Lung microvascular endothelial cell (primary cell): ENCODE data around the gene LDLRAD4. TPM values are rescaled to one million over a fixed set of nuclear protein-coding genes. Genes with fewer than 3 reads are reported as not detected.
A peak's percentile ranks its signal among the peaks of the same experiment; 100 is the strongest.

Experiments
- DNase-seq, 2 donors: peaks; one replicate each; pipeline versions ENCODE4 v3.0.0 to v3.0.0-alpha.2; 2010; ENCODE audit warnings: low read depth in 2 of 2
- total RNA-seq: library from RNA; depleted of rRNA; stranded (reverse); fragments of >200 nt; gene quantifications from 2 replicates; pipeline ENCODE4 v1.2.1, GENCODE V29; 2014

LDLRAD4 gene
- total RNA-seq, 1 donor from 2014 or later, result 22.2 TPM

DNA sequence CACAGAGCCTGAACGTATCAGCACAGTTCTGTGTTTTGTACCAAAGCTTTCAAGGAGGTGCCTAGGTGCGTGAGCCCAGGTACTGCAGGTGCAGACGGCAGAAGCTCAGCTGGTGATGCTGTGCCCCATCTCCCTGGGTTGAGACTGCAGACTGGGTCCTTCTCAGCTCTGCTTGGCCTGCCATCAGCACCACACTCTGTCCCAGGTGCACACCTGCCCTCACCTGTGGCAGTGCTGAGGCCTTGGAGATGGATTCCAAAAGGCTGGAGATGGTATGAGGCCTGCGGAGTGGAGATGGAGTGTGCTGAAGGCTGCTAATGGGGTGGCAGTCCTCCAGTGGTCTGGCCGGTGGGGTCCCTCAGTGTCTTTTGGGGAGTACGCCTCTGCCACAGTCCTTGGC, 9.3 kb downstream of the LDLRAD4 start:
- no peak for DNase-seq

DNA sequence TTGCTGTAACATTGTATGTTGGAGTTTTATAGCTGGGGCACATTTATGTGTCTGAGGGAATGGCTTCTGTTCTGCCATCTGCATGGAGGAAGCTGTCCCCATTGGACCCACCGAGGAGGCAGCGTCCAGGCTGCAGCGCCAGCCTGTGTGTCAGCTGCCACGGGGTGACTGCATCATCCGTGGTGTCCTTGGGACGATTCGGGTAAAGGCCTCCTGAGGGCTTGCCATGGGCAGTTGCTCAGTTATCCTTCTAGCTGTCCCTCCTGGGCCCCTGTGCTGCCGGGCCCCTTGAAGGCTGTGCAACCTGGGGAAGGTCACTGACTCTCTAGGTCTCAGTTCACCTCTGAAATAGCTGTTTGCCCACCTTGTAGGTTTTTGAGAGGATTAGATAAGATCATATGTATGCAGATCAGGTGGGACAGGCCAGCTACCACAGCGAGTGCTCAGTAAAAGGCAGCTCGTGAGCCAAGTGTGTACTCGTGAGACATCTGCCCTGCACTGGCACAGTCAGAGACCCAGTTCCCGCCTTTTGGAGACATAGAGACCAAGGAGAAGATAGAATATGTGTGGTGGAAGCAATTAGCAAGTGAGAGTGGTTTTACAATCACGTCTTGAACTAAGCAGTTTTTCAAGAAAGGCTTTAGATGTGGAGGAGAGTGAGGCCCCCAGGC, 10.6 kb downstream of the LDLRAD4 start:
- DNase-seq, result no peak

DNA sequence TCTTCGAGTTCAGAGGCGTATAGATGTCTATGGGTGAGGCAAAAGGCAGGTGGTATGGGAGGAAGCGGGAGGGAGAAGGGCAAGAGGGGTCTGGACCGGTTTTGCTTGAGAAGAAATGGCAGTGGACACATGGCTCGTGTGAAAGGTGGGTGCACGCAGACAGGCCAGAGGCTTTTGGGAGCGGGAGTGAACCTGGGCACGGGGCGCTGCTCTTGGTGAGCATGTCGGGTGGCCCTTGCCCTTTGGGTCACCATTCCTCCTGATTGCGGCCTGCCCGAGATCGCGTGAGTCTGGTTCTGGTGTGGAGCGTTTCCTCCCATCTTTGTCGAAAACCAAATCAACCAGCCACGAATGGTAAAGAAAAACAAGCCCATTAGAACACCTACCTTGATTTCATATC, 12.6 kb downstream of the LDLRAD4 start:
- DNase-seq, result no peak

DNA sequence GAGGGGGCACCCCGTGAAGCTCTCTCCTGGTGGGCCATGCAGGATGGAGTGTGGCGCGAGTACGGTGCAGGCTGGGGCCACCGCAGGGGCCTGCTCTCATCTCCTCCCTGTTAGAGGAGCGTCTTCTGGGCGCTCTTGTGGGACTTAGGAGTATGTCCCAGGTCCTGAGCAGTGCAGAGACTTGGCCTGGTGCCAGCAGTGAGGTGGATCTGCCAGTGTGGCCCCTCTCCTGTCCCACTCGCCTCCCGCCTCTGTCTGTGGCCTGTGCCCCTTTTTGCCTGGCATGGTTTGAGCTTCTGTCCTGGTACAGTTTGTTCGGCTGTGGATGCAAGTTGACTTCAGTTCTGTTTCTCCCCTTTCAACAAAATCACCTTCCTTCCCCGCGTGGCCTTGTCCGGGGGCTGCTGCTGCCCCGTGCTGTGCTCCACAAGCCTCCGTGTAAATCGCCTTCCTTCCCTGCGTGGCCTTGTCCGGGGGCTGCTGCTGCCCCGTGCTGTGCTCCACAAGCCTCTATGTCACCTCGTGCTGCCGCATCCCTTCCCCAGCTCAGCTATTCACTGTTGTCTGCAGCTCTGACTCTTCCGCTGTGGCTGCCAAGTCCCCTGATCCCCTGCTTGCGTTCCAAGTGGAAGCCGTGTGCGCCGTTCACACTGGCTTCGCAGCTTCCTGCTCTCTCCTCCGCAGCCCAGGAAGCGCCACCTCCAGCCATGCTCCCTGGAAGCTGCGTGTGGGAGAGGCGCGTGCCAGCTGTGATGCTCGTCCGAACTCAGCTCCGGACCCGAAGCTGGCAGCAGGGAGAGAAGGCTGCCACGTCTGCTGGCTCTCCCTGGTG, 13.7 kb downstream of the LDLRAD4 start:
- DNase-seq, result peak in 1 of 2 donors; percentile 71

DNA sequence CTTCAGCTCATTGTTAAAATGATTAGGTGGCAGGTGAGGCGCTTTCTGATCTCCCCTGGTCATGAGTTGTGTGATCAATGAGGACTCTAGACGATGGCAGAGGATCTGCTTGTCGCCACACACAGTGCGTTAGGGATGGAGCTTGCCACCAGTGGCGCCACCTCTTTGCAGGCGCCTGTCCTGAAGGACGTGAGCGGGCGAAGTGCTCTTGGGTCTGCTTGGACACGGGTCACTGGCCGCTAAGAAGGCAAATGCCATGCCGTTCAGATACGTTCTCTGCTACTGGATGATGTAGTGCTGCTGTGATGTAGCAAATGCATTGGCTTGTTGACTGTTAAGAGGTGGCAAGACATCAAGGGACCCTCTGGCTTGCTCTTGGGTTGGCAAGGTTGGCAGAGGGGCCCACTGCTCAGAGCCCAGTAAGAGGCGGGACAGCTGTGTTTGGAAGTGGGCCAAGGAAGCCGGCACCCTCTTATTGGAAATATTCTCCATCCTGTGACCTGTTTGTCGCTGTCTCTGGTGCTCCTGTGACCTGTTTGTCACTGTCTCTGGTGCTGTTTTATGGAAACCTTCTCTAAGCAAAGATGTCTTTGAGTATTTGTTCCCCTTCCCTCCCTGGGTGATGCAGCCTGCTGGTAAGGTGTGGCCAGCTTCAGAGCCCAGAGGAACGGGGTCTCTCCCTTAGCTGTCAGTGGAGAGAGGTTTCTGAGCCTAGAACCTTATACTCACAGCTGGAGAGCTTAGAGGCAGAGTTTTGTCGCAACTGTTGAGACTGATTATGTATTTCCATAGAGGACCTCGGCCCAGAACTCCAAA, 14.6 kb downstream of the LDLRAD4 start:
- no peak for DNase-seq

DNA sequence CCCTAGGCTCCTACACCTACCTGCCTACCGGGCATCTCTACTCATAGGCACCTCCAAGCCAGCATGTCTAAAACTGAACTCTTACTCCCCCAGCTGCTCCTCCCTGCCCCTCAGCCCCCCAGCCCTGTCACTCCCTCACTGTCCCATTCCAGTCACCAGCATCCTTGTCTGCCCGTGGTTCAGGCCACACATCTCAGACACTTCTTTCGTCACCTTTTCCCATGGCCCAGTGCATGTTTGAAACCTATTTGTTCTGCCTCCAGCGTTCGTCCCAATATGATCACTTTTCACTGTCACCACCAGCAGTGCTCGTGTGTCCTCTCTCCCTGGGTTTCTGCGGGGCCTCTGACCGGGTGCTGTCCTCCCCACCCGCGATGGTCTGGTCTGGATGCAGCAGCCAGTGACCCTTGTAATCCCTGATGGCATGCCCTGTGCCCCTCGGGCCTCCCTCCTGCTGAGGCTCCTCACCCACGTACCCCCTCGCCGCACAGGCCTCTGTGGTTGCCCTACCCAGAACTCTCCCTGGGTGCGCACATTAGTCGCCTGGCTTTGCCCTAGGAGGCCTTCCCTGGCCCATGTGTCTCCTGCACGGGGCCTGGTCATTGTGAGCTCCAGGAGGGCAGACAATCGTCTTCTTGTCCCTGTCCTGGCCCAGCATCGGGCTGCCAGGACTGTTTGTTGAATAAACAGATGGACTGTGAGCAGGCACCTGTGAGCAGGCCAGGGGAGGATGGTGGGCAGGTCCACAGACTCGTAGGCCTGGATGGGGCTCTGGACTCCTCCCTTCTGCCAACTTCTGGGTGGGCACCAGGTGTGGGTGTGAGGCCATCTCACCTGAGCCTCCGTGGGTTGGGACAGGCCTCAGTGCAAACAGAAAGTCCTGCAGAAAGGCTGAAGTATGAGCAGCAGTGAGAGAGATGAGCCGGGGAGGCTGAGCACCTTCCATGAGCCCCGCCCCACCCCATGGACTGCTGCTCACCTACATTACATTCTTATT, 15.5 kb downstream of the LDLRAD4 start:
- no peak for DNase-seq

DNA sequence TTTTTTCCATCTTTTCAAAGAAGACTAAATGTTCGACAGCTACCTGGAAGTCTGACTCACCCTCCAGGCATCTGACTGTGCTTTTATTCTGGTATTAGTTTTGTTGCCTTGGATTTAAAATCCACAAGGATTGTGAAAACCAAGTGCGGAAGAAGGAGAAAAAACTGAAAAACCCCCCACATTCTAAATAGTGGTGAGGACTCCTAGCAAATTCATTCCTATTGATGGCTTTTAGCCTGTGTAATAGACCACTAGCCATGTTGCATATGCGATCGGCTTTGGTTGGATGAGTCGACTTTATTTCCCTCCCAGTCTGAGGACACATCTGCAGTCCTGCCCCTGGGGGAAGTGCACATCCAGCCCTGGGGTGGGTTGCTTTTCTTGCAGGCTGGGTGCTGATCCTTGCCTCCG, 16.9 kb downstream of the LDLRAD4 start:
- peak in 1 of 2 donors; percentile 34 for DNase-seq

DNA sequence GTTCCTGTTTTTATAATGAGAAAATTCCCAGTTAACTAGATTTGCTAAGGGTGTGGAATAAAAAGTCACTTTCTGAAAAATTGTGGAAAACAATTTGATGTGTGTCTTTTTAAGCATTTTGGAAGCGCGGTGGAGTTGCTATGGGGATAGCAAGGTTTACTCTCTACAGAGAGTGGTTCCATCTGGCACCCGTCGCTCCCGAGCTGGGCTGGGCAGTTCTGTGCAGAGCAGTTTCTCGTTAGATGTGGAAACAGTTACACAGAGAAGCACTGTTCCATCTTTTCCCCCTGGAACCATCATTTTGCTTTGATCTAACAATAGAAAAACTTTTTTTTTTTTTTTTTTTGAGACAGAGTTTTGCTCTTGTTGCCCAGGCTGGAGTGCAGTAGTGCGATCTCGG, 17.4 kb downstream of the LDLRAD4 start:
- peak in 1 of 2 donors; percentile 40 for DNase-seq

DNA sequence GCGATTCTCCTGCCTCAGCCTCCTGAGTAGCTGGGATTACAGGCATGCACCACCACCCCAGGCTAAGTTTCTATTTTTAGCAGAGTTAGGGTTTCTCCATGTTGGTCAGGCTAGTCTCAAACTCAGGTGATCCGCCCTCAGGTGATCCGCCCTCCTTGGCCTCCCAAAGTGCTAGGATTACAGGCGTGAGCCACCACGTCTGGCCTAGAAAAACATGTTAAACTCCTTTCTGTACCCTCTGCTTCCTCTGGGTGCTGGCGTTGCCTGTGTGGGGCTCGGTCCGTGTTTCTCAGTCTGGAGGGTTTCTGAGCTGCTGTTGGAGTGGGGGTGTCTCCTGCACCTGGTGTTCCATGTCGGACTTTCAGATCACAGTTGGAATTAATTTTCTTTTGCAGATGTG, 17.9 kb downstream of the LDLRAD4 start:
- DNase-seq, result no peak

DNA sequence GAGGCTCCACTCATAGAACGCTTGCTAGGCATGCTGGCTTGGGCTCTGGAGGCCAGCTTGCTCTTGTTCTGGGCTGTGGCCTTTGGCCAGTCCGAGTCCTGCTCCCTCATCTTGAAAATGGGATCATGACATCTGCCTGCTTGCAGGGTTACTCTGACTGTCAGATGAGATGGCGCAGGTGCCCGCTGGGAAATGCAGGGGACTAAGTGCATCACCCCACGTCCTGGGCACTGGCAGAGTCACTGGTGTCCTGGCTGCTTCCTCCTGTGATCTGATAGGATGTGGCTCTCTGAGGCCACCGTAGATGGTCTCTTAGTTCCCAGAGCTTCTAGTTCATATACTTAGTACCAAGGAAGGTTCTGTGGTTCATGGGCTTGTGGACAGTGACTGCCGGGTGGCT, 18.5 kb downstream of the LDLRAD4 start:
- DNase-seq, result no peak

DNA sequence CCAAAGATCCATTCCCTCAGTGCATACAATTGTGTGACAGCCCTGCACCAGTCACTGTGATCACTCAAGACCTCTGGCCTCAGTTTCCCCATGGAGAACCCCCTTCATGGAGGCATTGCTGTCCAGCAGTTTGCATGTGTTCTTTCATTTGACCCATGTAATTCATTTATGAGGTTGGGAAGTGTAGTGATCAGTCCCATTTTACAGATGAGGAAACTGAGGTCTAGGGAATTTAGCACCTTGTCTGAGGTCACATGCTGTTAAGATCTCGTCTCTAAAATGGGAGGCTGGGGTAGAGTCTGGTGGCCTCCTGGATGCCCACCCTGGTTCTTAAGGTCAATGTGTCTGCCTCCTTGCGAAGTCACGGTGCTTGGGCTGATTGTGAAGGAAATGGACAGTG, 19.1 kb downstream of the LDLRAD4 start:
- no peak for DNase-seq

DNA sequence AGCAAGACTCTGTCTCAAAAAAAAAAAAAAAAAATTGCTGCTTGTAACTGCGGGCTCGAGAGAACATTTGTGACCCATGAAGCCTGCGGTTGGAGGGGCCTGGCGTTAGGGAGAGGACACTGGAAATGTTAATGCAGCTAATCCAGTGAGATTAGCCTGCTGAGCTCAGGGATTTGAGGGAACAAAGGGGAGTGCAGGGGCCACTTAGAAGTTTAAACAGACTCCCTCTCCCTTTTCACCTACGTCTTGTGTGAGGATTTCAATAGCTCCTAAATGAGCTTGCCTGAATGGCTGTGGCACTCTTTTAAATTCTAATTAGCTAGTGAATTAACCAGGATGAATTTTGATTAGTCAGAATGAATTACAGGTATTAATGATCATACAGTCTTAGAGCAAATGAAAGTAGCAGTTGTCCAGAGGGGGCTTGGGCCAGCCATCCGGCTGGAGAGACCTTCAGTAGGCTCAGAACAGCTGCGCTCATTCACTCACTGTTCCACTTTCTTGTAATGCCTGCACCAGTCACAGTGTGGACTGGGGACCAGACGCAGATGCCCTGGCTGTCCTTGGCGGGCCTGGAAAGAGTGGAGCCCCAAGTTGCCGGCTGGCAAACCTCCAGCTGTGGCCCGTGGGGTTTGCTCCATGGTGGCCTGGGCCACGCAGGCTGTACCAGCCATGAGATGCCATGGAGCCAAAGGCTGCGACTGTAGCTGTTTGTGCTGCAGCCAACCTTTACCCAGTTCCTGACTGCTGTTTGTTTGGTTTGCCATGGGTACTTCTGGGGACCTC, 20.8 kb downstream of the LDLRAD4 start:
- no peak for DNase-seq

DNA sequence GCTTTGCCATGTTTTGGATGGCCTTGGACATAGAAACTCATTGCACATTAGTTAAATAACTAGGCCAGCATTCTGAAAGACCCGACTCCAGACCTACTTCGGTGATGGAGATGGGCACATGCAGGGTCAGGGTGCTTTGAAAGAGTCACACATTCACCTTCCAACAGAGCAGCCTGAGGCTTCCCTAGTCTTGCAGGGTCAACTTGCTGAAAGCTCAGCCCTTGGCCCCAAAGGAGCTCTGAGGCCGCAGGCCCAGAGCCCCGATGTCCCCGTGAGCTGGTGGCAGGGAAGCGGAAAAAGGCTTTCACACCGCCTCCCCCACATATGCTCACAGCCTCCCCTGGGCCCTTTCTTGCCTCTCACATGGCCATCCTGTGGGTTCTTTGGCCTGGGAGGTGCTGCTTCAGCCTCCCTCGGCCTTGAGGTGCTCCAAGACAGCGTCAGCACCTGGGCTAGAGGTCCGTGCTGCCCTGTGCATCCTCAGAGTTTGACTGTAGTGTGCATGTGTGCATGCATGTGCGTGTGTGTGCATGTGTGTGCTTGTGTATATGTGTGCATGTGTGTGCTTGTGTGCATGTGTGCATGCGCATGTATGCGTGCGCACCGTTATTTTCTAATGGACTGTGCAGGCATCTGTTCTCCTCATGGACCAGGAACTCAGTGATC, 21.6 kb downstream of the LDLRAD4 start:
- no peak for DNase-seq

DNA sequence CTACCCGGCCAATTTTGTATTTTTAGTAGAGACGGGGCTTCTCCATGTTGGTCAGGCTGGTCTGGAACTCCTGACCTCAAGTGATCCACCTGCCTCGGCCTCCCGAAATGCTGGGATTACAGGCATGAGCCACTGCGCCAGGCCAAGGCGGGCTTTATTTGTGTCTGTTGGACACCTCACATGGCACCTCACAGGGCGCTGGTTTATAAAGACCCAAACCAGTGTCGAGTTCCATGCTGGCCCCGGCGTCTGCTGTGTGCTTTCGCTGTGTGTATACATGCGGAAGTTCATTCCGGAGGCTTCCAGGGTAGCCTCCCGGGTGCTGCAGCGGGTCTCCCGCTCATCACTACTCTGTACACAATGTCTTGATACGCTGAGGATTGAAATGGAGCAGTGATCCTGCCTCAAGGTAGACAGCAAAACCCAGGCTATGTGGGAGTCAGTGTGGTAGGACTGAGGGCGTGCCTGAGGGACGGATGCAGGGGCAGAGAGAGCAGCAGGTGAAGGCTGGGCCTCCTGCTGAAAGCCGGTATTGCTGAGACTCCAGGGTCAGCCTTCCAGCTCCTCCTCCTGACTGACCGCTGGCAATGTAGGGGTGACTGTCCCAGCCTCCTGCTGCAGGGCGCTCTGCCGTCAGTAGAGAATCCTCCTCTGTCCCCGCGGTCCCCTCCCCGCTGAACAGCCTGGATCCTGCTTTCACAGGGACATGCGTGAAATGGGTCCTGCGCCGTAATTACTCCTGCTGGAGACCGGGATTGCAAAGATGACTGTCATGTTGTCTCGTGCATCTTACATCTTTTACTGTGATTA, 22.7 kb downstream of the LDLRAD4 start:
- no peak for DNase-seq

DNA sequence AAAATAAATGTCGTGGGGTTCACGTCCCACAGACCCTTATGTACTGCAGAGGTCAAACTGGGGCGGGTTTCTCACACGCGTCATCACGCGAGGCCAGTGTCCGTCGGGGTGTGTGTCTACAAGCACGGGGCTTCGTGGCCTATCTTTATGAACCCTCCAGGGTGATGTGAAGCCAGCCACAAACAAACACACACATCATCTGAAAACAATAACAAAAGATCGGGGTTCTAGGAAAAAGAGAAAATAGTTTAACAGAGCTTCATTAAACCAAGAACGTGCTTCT, 23.3 kb downstream of the LDLRAD4 start:
- no peak for DNase-seq

DNA sequence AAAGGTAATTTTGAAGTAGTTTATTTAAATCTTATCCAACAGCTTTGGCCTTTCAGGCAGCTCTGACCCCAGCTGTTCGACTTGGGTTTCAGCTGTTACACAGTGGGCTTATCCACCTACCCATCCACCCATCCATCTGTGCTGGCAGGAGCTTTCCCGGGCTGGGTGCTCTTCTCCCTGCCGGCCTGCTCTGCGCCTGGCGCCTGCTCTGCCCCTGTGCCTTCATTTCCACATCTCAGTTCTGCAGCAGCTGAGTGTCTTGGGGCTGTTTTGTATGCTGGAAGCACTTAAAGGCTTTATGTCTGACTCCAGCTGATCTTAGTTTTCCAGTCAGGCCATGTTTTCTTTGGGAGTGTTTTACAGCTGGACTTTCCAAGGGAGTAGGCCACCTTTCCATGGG, 24.2 kb downstream of the LDLRAD4 start:
- no peak for DNase-seq

DNA sequence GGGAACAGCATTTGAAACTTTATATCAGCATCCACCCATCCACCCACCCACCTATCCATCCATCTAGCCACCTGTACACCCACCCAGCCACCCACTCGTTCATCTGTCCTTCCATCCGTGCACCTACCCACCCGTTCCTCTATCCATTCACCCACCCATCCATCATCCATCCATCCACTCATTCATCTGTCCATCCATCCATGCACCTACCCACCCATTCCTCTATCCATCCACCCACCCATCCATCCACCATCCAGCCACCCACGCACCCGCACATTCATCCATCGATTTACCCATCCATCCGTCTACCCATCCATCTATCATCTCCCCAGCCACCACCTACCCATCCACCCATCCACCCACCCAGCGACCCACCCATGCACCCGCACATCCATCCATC, 24.8 kb downstream of the LDLRAD4 start:
- DNase-seq, result no peak

DNA sequence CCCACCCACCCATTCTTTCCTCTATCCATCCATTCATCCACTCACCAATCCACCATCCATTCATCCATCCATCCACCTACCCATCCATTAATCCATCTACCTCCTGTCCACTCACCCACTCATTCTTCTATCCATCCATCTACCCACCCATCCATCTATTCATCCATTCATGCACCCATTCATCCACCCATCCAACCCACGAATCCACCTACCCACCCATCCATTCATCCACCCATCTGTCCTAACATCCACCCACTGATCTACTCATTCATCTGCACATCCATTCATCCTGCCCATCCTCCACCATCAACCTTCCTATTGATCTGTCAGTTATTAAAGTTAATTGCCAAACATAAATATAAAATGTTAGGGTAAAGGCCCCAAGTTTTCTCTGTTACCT, 25.6 kb downstream of the LDLRAD4 start:
- DNase-seq, result no peak

DNA sequence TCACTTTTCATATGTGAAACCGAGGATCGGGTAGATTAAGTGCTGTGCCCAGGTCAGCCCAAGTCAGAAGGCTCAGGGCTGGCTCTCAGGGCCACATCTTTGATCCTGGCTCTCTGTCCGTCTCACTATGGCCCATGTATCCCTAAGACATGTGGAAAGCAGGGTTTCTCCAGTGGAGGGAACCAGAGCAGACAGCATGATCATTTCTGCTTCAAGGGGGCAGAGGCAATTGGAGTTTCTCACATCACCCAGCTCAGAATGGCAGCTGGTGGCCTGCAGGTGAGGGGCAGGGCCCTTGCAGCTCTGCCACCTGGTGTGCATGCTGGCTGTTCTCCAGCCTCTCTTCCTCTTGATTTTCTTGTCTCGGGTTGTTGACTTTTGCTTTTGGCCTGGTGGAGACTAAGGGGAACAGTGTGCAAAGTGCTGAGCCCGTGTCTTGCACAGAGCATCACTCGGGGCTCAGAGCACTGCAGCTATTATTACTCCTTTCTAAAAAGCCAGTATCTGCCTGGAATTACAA, 27.0 kb downstream of the LDLRAD4 start:
- DNase-seq, result no peak
